Fibroblast of the aortic adventitia (primary cell): ENCODE measurements around the gene FAM151A. TPM values are rescaled to one million over a fixed set of nuclear protein-coding genes. Genes with fewer than 3 reads are reported as not detected.

ENCODE experiments used
- DNase-seq: peaks from one replicate; pipeline ENCODE4 v3.0.0-alpha.2; 2010; ENCODE audit warnings: low read depth
- H3K4me3 ChIP-seq: 2 replicates; pipeline ENCODE4 v1.5.1; 2011; ENCODE audit warnings: low read depth, mild to moderate bottlenecking, control low read depth, low read length, moderate library complexity
- CTCF ChIP-seq: IDR thresholded peaks from 2 replicates; pipeline ENCODE4 v1.5.1; 2011; ENCODE audit warnings: mild to moderate bottlenecking, low read length, control low read depth, inconsistent platforms; ENCODE audit not compliant: insufficient read depth
- total RNA-seq: library from RNA; depleted of rRNA; stranded (reverse); fragments of >200 nt; gene quantifications from 2 replicates; pipeline ENCODE4 v1.2.3, GENCODE V29; 2012; ENCODE audit warnings: low replicate concordance

FAM151A gene
- total RNA-seq, 1 donor: not detected

GRCh38 chr1:54611621-54612020, 11.7 kb downstream of the FAM151A start:
- no peak for TF ChIP-seq CTCF
- H3K4me3 ChIP-seq: no peak overlapping the region
- DNase-seq: no peak

DNA sequence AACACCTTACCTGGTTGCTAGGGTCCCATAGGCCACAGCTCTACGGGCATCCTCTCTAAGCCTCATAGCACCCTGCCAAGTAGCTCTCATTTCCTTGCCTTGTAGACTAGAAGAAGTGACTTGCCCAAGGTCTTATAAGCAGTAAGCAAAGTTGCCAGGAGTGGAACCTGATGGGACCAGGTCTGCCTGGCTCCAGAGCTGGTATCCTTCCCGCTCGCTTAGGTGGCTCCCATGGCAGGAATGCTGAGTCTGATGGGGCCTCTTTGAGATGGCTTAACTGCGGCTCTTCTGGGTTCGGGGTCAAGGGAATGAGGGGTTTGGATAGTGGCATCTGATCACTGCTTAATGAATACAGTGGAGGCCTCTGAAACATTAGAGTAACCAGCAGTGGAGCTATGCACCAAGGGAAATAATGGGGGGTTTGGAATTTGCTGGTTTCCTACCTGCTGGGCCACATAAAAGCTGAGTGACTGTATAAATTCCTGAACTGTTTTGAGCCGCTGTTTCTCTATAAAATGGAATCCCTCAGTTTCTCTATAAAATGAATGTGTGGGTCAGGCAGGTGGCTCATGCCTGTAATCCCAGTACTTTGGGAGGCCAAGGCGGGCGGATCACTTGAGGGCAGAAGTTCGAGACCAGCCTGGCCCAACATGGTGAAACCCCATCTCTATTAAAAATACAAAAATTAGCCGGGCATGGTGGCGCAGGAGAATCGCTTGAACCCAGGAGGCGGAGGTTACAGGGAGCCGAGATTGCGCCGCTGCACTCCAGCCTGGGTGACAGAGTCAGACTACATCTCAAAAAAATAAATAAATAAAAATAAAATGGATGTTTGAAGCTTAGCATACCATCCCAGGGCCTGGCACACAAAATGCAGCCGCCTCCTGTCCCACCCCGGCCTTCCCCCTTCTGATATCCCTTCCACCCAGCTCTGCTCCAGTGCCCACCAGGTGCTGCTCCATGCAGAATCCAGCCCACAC, 12.4 kb downstream of the FAM151A start:
- no peak for TF ChIP-seq CTCF
- no peak overlapping the region for H3K4me3 ChIP-seq
- DNase-seq: no peak

DNA sequence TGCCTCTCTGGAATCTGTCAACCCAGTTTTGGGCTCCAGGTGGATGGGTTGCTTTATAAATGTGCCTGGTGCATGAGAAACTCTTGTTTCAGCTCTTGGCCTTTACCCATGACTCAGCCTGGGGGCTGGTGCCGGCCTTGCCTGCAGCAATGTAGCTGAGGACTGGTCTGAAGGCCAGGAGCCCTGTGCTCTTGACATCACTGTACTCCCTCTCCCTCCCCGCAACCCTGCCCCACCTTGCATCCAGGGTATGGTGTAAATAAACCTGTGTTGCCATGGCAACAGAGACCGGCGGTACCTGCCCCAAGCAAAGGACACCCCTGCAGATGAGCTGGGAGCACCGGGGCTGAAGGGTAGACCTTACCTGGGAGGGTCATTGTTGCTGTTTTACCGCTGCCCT, 13.3 kb downstream of the FAM151A start:
- H3K4me3 ChIP-seq: no peak overlapping the region
- no peak for DNase-seq
- TF ChIP-seq CTCF: no peak

- no peak for TF ChIP-seq CTCF
- H3K4me3 ChIP-seq: no peak overlapping the region
- no peak for DNase-seq
Measured at GRCh38 chr1:54609301-54609921, 13.9 kb downstream of the FAM151A start.

DNA sequence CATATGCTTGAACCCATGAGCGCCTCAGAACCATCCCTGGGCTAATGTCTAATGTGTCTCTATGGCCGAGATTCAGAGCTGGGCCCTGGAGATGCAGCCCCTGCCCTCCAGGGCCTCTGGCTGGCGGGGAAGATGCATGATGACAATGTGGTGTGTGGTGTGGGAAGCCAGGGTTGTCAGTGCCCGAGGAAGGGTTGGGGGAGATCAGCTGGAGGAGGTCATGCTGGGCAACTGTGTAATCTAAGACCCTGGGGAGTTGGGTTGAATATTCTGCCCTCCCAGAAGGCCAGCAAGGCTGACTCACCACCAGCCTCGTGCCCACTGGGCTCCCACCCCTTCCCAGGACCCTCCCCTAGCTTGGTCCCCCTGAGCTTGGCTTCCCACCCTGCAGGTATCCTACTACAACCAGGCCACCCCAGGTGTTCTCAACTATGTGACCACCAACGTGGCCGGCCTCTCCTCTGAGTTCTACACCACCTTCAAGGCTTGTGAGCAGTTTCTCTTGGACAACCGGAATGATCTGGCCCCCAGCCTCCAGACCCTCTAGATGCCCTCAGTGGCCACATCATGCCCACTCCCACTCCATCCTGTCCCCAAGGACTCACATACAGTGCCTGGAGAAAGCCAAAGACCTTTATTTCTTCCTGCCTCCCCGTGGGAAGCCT, 14.6 kb downstream of the FAM151A start:
- TF ChIP-seq CTCF: no peak
- no peak for DNase-seq
- H3K4me3 ChIP-seq: no peak overlapping the region

- TF ChIP-seq CTCF: no peak
- no peak overlapping the region for H3K4me3 ChIP-seq
- no peak for DNase-seq
Measured at GRCh38 chr1:54607821-54608565, 15.3 kb downstream of the FAM151A start.
